MM.1S (cell line): ENCODE results near the gene DNAJA2.

Experiments
- DNase-seq: peaks from one replicate; pipeline ENCODE4 v3.0.0-alpha.2; 2015
- H2AFZ ChIP-seq: fragments of 300-600 bp; sonication (generic); 2 replicates; pipeline ENCODE4 v1.6.0; 2016; ENCODE audit warnings: antibody characterized with exemption, low read length
- H3F3A ChIP-seq: fragments of 300-600 bp; sonication (generic); 2 replicates; pipeline ENCODE4 v1.6.1; 2016; ENCODE audit warnings: mild to moderate bottlenecking, antibody characterized with exemption, low read length, moderate library complexity, mixed read lengths; ENCODE audit not compliant: insufficient read depth
- H3K27ac ChIP-seq: fragments of 300-600 bp; sonication (generic); 2 replicates; pipeline ENCODE4 v1.5.1; 2016; ENCODE audit warnings: mild to moderate bottlenecking, low read length
- H3K27me3 ChIP-seq: fragments of 300-600 bp; sonication (generic); replicated peaks from 2 replicates; pipeline ENCODE4 v1.6.0; 2016; ENCODE audit warnings: low read length; ENCODE audit not compliant: insufficient read depth
- H3K36me3 ChIP-seq: fragments of 300-600 bp; sonication (generic); replicated peaks from 2 replicates; pipeline ENCODE4 v1.6.1; 2016; ENCODE audit warnings: mild to moderate bottlenecking, low read length, mixed read lengths; ENCODE audit not compliant: insufficient read depth
- H3K4me1 ChIP-seq: fragments of 300-600 bp; sonication (generic); 2 replicates; pipeline ENCODE4 v1.6.1; 2016; ENCODE audit warnings: low read length, mixed read lengths
- H3K4me2 ChIP-seq: fragments of 300-600 bp; sonication (generic); 2 replicates; pipeline ENCODE4 v1.6.0; 2016; ENCODE audit warnings: low read depth, low read length
- H3K4me3 ChIP-seq: fragments of 300-600 bp; sonication (generic); 2 replicates; pipeline ENCODE4 v1.5.1; 2016; ENCODE audit warnings: low read length, mixed read lengths
- H3K79me2 ChIP-seq: fragments of 300-600 bp; sonication (generic); 2 replicates; pipeline ENCODE4 v1.6.1; 2016; ENCODE audit warnings: mixed run types, low read length, mixed read lengths
- H3K9ac ChIP-seq: fragments of 300-600 bp; sonication (generic); 2 replicates; pipeline ENCODE4 v1.6.1; 2016; ENCODE audit warnings: low read length, mixed read lengths
- H3K9me2 ChIP-seq: fragments of 300-600 bp; sonication (generic); replicated peaks from 2 replicates; pipeline ENCODE4 v1.6.1; 2016; ENCODE audit warnings: mild to moderate bottlenecking, low read length, mixed read lengths; ENCODE audit not compliant: insufficient read depth
- H3K9me3 ChIP-seq: fragments of 300-600 bp; sonication (generic); replicated peaks from 2 replicates; pipeline ENCODE4 v1.6.1; 2016; ENCODE audit warnings: mild to moderate bottlenecking, low read length, mixed read lengths; ENCODE audit not compliant: insufficient read depth
- H4K20me1 ChIP-seq: fragments of 300-600 bp; sonication (generic); 2 replicates; pipeline ENCODE4 v1.6.1; 2016; ENCODE audit warnings: mild to moderate bottlenecking, low read length, moderate library complexity, mixed read lengths; ENCODE audit not compliant: insufficient read depth
- EZH2 ChIP-seq: fragments of 300-600 bp; sonication (generic); optimal IDR thresholded peaks from 2 replicates; pipeline ENCODE3; 2017; ENCODE audit warnings: low read depth, mild to moderate bottlenecking, antibody characterized with exemption, low read length, mixed read lengths
- EZH2phosphoT487 ChIP-seq: fragments of 300-600 bp; sonication (generic); IDR thresholded peaks from 2 replicates; pipeline ENCODE4 v1.6.1; 2018; ENCODE audit warnings: antibody characterized with exemption, low read length
- TF ChIP-seq, protein P1 (sequence below): fragments of 300-600 bp; sonication (generic); IDR thresholded peaks from 2 replicates; pipeline ENCODE4 v1.5.1; 2016; ENCODE audit warnings: antibody characterized with exemption, low read length, mixed read lengths

DNAJA2 gene

DNA sequence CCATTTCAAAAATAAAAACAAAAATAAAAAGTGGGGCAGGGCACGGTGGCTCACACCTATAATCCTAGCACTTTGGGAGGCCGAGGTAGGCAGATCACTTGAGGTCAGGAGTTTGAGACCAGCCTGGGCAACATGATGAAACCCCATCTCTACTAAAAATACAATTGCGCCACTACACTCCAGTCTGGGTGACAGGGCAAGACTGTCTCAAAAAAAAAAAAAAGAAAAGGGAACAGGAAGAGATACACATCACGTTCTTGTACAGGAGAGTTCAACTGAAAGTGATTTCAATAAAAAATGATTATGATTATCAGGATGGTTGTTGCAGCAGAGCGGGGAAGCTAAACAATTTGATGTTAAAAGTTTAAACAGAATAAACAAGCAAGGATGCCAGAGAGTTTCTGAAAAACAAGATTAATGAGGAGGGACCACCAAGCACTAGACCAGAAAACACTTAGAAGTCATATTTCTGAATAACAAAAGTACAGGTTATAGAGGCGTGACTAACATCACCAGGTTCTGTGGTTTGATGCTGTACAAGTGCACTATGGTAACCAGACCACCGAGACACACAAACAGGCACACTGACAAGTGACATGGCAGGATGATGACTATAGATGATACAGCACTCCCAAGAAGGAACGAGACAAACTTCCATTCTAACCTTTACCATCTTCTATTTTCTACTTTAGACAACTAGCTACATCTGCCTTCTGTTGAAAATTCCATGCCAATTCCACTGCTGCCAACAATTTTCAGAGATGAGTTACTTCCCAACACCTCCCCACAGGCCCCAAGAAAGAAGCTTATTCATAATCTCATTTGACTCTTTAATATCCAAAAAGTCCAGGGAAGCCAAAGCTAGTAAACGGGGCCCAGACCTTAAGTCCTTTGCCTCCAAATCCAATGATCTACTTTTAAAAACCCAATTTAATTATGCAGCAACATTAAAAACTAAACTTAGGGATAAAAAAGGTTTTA, 11.8 kb downstream of the DNAJA2 start:
- TF ChIP-seq, protein P1, sequence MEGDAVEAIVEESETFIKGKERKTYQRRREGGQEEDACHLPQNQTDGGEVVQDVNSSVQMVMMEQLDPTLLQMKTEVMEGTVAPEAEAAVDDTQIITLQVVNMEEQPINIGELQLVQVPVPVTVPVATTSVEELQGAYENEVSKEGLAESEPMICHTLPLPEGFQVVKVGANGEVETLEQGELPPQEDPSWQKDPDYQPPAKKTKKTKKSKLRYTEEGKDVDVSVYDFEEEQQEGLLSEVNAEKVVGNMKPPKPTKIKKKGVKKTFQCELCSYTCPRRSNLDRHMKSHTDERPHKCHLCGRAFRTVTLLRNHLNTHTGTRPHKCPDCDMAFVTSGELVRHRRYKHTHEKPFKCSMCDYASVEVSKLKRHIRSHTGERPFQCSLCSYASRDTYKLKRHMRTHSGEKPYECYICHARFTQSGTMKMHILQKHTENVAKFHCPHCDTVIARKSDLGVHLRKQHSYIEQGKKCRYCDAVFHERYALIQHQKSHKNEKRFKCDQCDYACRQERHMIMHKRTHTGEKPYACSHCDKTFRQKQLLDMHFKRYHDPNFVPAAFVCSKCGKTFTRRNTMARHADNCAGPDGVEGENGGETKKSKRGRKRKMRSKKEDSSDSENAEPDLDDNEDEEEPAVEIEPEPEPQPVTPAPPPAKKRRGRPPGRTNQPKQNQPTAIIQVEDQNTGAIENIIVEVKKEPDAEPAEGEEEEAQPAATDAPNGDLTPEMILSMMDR, result no peak
- TF ChIP-seq EZH2phosphoT487 (no peak), EZH2 (no peak)
- H3K4me2 ChIP-seq, result no peak overlapping the region
- H3K9me3 ChIP-seq, result no peaks in the 10 kb centered on the region
- H3K27ac ChIP-seq, result no peak overlapping the region
- no peaks in the 10 kb centered on the region for H3K4me1 ChIP-seq
- peaks cover 53% of the 10 kb centered on the region for H3K79me2 ChIP-seq
- no peak overlapping the region for H3K4me3 ChIP-seq
- no peak overlapping the region for H3K9ac ChIP-seq
- no peaks in the 10 kb centered on the region for H3K27me3 ChIP-seq
- peaks cover 3% of the 10 kb centered on the region; the same call in 1 of the 2 replicates for H4K20me1 ChIP-seq
- no peaks in the 10 kb centered on the region for H3F3A ChIP-seq
- H3K36me3 ChIP-seq, result peaks cover 9% of the 10 kb centered on the region; the same call in 1 of the 2 replicates
- H3K9me2 ChIP-seq, result no peaks in the 10 kb centered on the region
- DNase-seq, result no peak
- no peak overlapping the region for H2AFZ ChIP-seq

DNA sequence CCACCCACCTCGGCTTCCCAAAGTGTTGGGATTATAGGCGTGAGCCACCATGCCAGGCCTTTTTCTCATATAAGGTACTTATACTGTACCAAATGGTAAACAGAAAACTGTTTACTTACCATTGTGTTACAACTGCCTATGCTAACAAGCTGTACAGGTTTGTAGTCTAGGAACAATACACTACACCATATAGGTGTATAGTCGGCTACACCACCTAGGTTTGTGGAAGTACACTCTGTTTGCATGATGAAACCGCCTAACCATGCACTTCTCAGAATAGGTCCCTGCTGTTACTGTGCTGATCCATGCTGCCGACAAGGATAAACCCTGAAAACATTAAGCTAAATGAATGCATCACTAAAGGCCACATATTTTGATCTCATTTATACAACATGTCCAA, 18.9 kb downstream of the DNAJA2 start:
- H3K4me3 ChIP-seq, result no peak overlapping the region
- no peaks in the 10 kb centered on the region for H3K9me3 ChIP-seq
- H3K27ac ChIP-seq, result no peak overlapping the region
- H4K20me1 ChIP-seq, result 0 out of 2 replicates have a peak, but pooled peaks cover 3% of the 10 kb centered on the region
- H3K4me2 ChIP-seq, result no peak overlapping the region
- H3K79me2 ChIP-seq, result peaks cover under 1% of the 10 kb centered on the region; the same call in 1 of the 2 replicates
- no peaks in the 10 kb centered on the region for H3K4me1 ChIP-seq
- DNase-seq, result no peak
- H3K27me3 ChIP-seq, result no peaks in the 10 kb centered on the region
- TF ChIP-seq, protein P1, result no peak
- no peak for TF ChIP-seq EZH2
- TF ChIP-seq EZH2phosphoT487, result no peak
- H3K36me3 ChIP-seq, result peaks cover 10% of the 10 kb centered on the region; the same call in 1 of the 2 replicates
- no peak overlapping the region for H2AFZ ChIP-seq
- H3K9ac ChIP-seq, result no peak overlapping the region
- H3F3A ChIP-seq, result no peaks in the 10 kb centered on the region
- no peaks in the 10 kb centered on the region for H3K9me2 ChIP-seq

DNA sequence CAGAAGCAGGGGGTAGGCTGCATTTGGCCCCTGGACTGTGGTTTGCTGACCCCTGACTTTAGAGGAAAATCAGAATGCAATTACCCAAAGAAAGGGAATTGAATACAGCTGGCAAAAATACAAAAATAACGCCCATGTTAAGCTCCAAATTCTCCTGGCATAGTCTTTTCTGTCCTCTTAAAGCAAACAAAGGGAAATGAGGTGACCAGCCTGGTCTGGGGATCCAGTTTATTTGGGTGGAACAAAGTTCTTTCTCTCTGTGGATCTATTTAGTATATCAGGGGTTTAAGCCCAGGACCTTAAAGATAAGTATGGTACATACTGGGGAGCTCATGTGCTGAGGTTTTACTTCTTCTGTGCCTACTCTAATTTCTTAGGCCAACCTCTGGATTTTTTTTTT, 23.5 kb downstream of the DNAJA2 start:
- no peaks in the 10 kb centered on the region for H4K20me1 ChIP-seq
- no peak overlapping the region for H3K4me2 ChIP-seq
- H3K27ac ChIP-seq, result no peak overlapping the region
- no peak overlapping the region for H3K9ac ChIP-seq
- H3K27me3 ChIP-seq, result no peaks in the 10 kb centered on the region
- H3K4me1 ChIP-seq, result no peaks in the 10 kb centered on the region
- H3K4me3 ChIP-seq, result no peak overlapping the region
- no peaks in the 10 kb centered on the region for H3K9me2 ChIP-seq
- H3K79me2 ChIP-seq, result no peaks in the 10 kb centered on the region
- no peak overlapping the region for H2AFZ ChIP-seq
- H3F3A ChIP-seq, result no peaks in the 10 kb centered on the region
- no peaks in the 10 kb centered on the region for H3K36me3 ChIP-seq
- no peaks in the 10 kb centered on the region for H3K9me3 ChIP-seq
- DNase-seq, result no peak
- TF ChIP-seq EZH2phosphoT487, result no peak
- no peak for TF ChIP-seq EZH2
- TF ChIP-seq, protein P1, result no peak
